Neural cell (in vitro differentiated cells): Measurements from ENCODE around the gene CFDP1. TPM values are rescaled to one million over a fixed set of nuclear protein-coding genes. Genes with fewer than 3 reads are reported as not detected.

Experiments
- H2AFZ ChIP-seq: fragments of 200-600, 300-800 bp; sonication (generic), shearing (Covaris generic); 2 replicates; pipeline ENCODE4 v1.6.0; 2014; ENCODE audit warnings: low read depth, mild to moderate bottlenecking, antibody characterized with exemption, low read length, moderate library complexity
- H3F3A ChIP-seq: fragments of 200-600 bp; shearing (Covaris generic); 2 replicates; pipeline ENCODE4 v1.6.1; 2016; ENCODE audit warnings: mild to moderate bottlenecking, moderate library complexity, mixed read lengths, antibody characterized with exemption, low read length; ENCODE audit not compliant: insufficient read depth, poor library complexity, severe bottlenecking
- H3K27ac ChIP-seq: fragments of 200-600, 300-800 bp; sonication (generic), shearing (Covaris generic); 2 replicates; pipeline ENCODE4 v1.5.1; 2014; ENCODE audit warnings: mild to moderate bottlenecking, low read length, moderate library complexity
- H3K27me3 ChIP-seq: fragments of 300-800, 200-600 bp; sonication (generic), shearing (Covaris generic); 2 replicates; pipeline ENCODE4 v1.6.0; 2014; ENCODE audit warnings: mild to moderate bottlenecking, low read depth, low read length, moderate library complexity; ENCODE audit not compliant: insufficient read depth
- H3K36me3 ChIP-seq: fragments of 300-800, 200-600 bp; sonication (generic), shearing (Covaris generic); 2 replicates; pipeline ENCODE4 v1.5.1; 2014; ENCODE audit warnings: mild to moderate bottlenecking, antibody characterized with exemption, low read length, moderate library complexity; ENCODE audit not compliant: insufficient read depth
- H3K4me2 ChIP-seq: fragments of 300-800, 200-600 bp; sonication (generic), shearing (Covaris generic); 2 replicates; pipeline ENCODE4 v1.6.0; 2014; ENCODE audit warnings: mild to moderate bottlenecking, low read length
- H3K4me3 ChIP-seq: fragments of 300-800, 200-600 bp; sonication (generic), shearing (Covaris generic); 2 replicates; pipeline ENCODE4 v1.5.1; 2014; ENCODE audit warnings: mild to moderate bottlenecking, low read length, moderate library complexity
- H3K79me2 ChIP-seq: fragments of 200-600 bp; shearing (Covaris generic); replicated peaks from 2 replicates; pipeline ENCODE4 v1.6.0; 2014; ENCODE audit warnings: mild to moderate bottlenecking, low read length, moderate library complexity; ENCODE audit not compliant: insufficient read depth
- H3K9ac ChIP-seq: fragments of 300-800, 200-600 bp; sonication (generic), shearing (Covaris generic); 2 replicates; pipeline ENCODE4 v1.6.1; 2016; ENCODE audit warnings: mild to moderate bottlenecking, low read length, mixed read lengths
- H3K9me2 ChIP-seq: fragments of 200-600 bp; shearing (Covaris generic); 2 replicates; pipeline ENCODE4 v1.6.1; 2016; ENCODE audit warnings: mild to moderate bottlenecking, low read length, mixed read lengths; ENCODE audit not compliant: insufficient read depth
- H3K9me3 ChIP-seq: fragments of 200-600, 300-800 bp; sonication (generic), shearing (Covaris generic); 2 replicates; pipeline ENCODE4 v1.6.1; 2016; ENCODE audit warnings: mild to moderate bottlenecking, mixed run types, low read length, moderate library complexity, mixed read lengths
- H4K20me1 ChIP-seq: fragments of 200-600 bp; shearing (Covaris generic); 2 replicates; pipeline ENCODE4 v1.6.1; 2016; ENCODE audit warnings: mild to moderate bottlenecking, mixed run types; ENCODE audit not compliant: insufficient read depth
- CTCF ChIP-seq: fragments of 450-650 bp; IDR thresholded peaks from 2 replicates; pipeline ENCODE4 v1.5.1; 2014; ENCODE audit warnings: antibody characterized with exemption, mild to moderate bottlenecking, moderate library complexity; ENCODE audit not compliant: poor library complexity, severe bottlenecking
- EP300 ChIP-seq: fragments of 450-650 bp; conservative IDR thresholded peaks from 2 replicates; pipeline ENCODE4 v1.6.1; 2014; ENCODE audit warnings: antibody characterized with exemption, mild to moderate bottlenecking, moderate library complexity; ENCODE audit not compliant: poor library complexity, severe bottlenecking
- EZH2 ChIP-seq: fragments of 200-600, 300-800 bp; shearing (Covaris generic), sonication (generic); IDR thresholded peaks from 2 replicates; pipeline ENCODE4 v1.6.1; 2014; ENCODE audit warnings: antibody characterized with exemption, low read length, borderline replicate concordance, mild to moderate bottlenecking; ENCODE audit not compliant: insufficient read depth, poor library complexity, severe bottlenecking
- MXI1 ChIP-seq: fragments of 450-650 bp; conservative IDR thresholded peaks from 2 replicates; pipeline ENCODE4 v1.6.1; 2014; ENCODE audit warnings: antibody characterized with exemption, mild to moderate bottlenecking; ENCODE audit not compliant: poor library complexity, severe bottlenecking
- POLR2AphosphoS5 ChIP-seq: IDR thresholded peaks from 2 replicates; pipeline ENCODE4 v1.6.1; 2012
- RAD21 ChIP-seq: fragments of 450-650 bp; conservative IDR thresholded peaks from 2 replicates; pipeline ENCODE4 v1.6.1; 2014; ENCODE audit warnings: antibody characterized with exemption, mild to moderate bottlenecking, moderate library complexity
- REST ChIP-seq: IDR thresholded peaks from 2 replicates; pipeline ENCODE4 v1.6.1; 2012; ENCODE audit warnings: borderline replicate concordance
- SMC3 ChIP-seq: fragments of 450-650 bp; conservative IDR thresholded peaks from 2 replicates; pipeline ENCODE4 v1.6.1; 2014; ENCODE audit warnings: antibody characterized with exemption, mild to moderate bottlenecking, moderate library complexity; ENCODE audit not compliant: poor library complexity
- TAF1 ChIP-seq: IDR thresholded peaks from 2 replicates; pipeline ENCODE4 v1.6.1; 2012; ENCODE audit warnings: low read depth
- polyA plus RNA-seq: library from polyadenylated mRNA; depleted of rRNA; stranded (reverse); fragments of >200 nt; gene quantifications from 2 replicates; pipeline ENCODE4 v1.2.3, GENCODE V29; 2014

Gene CFDP1
- polyA plus RNA-seq, 1 donor from 2014 or later: 201 TPM

- H3K9me2 ChIP-seq: no peaks in the 10 kb centered on the region
Measured at GRCh38 chr16:75289189-75289588, 144.1 kb downstream of the CFDP1 start.

GRCh38 chr16:75288596-75289120 lies 144.6 kb downstream of the CFDP1 start:
- Histone ChIP-seq H3K27ac (no peak overlapping the region), H3F3A (no peaks in the 10 kb centered on the region), H4K20me1 (no peaks in the 10 kb centered on the region), H3K36me3 (no peaks in the 10 kb centered on the region), H3K79me2 (no peaks in the 10 kb centered on the region), H3K9me2 (no peaks in the 10 kb centered on the region), H3K27me3 (no peaks in the 10 kb centered on the region), H3K9ac (no peak overlapping the region), H3K4me2 (no peak overlapping the region), H2AFZ (no peak overlapping the region), H3K4me3 (no peak overlapping the region), H3K9me3 (no peaks in the 10 kb centered on the region)
- no peak for TF ChIP-seq MXI1
- no peak for TF ChIP-seq POLR2AphosphoS5
- no peak for TF ChIP-seq CTCF
- TF ChIP-seq RAD21: no peak
- no peak for TF ChIP-seq EP300
- TF ChIP-seq EZH2: no peak
- TF ChIP-seq TAF1: no peak
- TF ChIP-seq SMC3: no peak

More at GRCh38 chr16:75289189-75289588, 144.1 kb downstream of the CFDP1 start:
- no peaks in the 10 kb centered on the region for H3K9me3 ChIP-seq
- H3K36me3 ChIP-seq: no peaks in the 10 kb centered on the region
- H3K9ac ChIP-seq: no peak overlapping the region
- no peak overlapping the region for H3K4me2 ChIP-seq
- no peak overlapping the region for H3K4me3 ChIP-seq
- H3K79me2 ChIP-seq: no peaks in the 10 kb centered on the region
- no peak for TF ChIP-seq EZH2
- TF ChIP-seq RAD21: no peak
- no peak for TF ChIP-seq MXI1
- TF ChIP-seq CTCF: no peak
- no peak for TF ChIP-seq TAF1
- no peak for TF ChIP-seq POLR2AphosphoS5
- TF ChIP-seq EP300: no peak
- no peak for TF ChIP-seq SMC3
- TF ChIP-seq REST: no peak
- H3F3A ChIP-seq: no peaks in the 10 kb centered on the region
- no peak overlapping the region for H3K27ac ChIP-seq
- H4K20me1 ChIP-seq: no peaks in the 10 kb centered on the region
- H2AFZ ChIP-seq: no peak overlapping the region
- no peaks in the 10 kb centered on the region for H3K27me3 ChIP-seq
